PC-9 (cell line): ENCODE results near the gene ARHGAP42.

ENCODE experiments used
- CTCF ChIP-seq: fragments of 200-600 bp; sonication (generic); conservative IDR thresholded peaks from 2 replicates; pipeline ENCODE4 v1.6.1; 2017; ENCODE audit warnings: mixed run types, antibody characterized with exemption, mild to moderate bottlenecking, moderate library complexity
- EZH2 ChIP-seq: fragments of 200-600 bp; sonication (generic); IDR thresholded peaks from 2 replicates; pipeline ENCODE4 v1.8.0; 2017; ENCODE audit warnings: antibody characterized with exemption, low read depth

- TF ChIP-seq EZH2 (no peak), CTCF (no peak)
Measured at GRCh38 chr11:100965346-100965745, 278.3 kb downstream of the ARHGAP42 start.
